Stomach smooth muscle (tissue), 2 donors: ENCODE data around the gene CLCF1.
"Not testable (repeated sequence)": the region's sequence is repeated elsewhere in the genome, so short reads cannot be mapped to it uniquely, and the experiment has no call there.

Experiments used
- H3K27ac ChIP-seq: one replicate; pipeline ENCODE4 v1.7.0; 2013; ENCODE audit warnings: mild to moderate bottlenecking, low read length, inconsistent platforms
- H3K27me3 ChIP-seq, 2 donors: one replicate each; pipeline ENCODE4 v1.7.0; 2013; ENCODE audit warnings: low read length in 2 of 2; ENCODE audit not compliant: insufficient read depth in 2 of 2, control insufficient read depth in 1 of 2
- H3K36me3 ChIP-seq, 2 donors: one replicate each; pipeline ENCODE4 v1.7.0; 2013; ENCODE audit warnings: low read length in 2 of 2; ENCODE audit not compliant: control insufficient read depth in 2 of 2, insufficient read depth in 2 of 2
- H3K4me1 ChIP-seq: one replicate; pipeline ENCODE4 v1.7.0; 2013; ENCODE audit warnings: low read length; ENCODE audit not compliant: control insufficient read depth, insufficient read depth
- H3K4me3 ChIP-seq, 2 donors: one replicate each; pipeline ENCODE4 v1.7.0; 2013; ENCODE audit warnings: low read length in 2 of 2
- H3K9ac ChIP-seq, 2 donors: one replicate each; pipeline ENCODE4 v1.7.0; 2013; ENCODE audit warnings: low read length in 2 of 2, mild to moderate bottlenecking in 1 of 2
- H3K9me3 ChIP-seq, 2 donors: one replicate each; pipeline ENCODE4 v1.7.0; 2013; ENCODE audit warnings: low read length in 2 of 2; ENCODE audit not compliant: control insufficient read depth in 2 of 2
- donor health status: healthy.
- donor health status: Pancreatic carcinoma.

CLCF1 gene

GRCh38 chr11:67344264-67344663 lies 29.1 kb downstream of the CLCF1 start:
- no peak overlapping the region for H3K9ac ChIP-seq
- no peaks in the 10 kb centered on the region for H3K4me1 ChIP-seq
- H3K4me3 ChIP-seq = no peak overlapping the region
- no peak overlapping the region for H3K27ac ChIP-seq
- H3K9me3 ChIP-seq = no peaks in the 10 kb centered on the region
- H3K36me3 ChIP-seq = peaks cover 2 to 3% of the 10 kb centered on the region in 2 donors
- H3K27me3 ChIP-seq = no peaks in the 10 kb centered on the region

- Histone ChIP-seq H3K27me3 (no peaks in the 10 kb centered on the region), H3K4me1 (no peaks in the 10 kb centered on the region), H3K36me3 (peaks cover 3 to 5% of the 10 kb centered on the region in 2 donors), H3K9ac (no peak overlapping the region), H3K9me3 (no peaks in the 10 kb centered on the region), H3K27ac (no peak overlapping the region), H3K4me3 (no peak overlapping the region)
Observed at GRCh38 chr11:67337257-67337656, 36.1 kb downstream of the CLCF1 start.

GRCh38 chr11:67332081-67332691 lies 41.2 kb downstream of the CLCF1 start:
- Histone ChIP-seq H3K27me3 (no peaks in the 10 kb centered on the region), H3K4me3 (no peak overlapping the region), H3K36me3 (peaks cover 3 to 8% of the 10 kb centered on the region in 2 donors), H3K27ac (no peak overlapping the region), H3K9ac (no peak overlapping the region), H3K9me3 (no peaks in the 10 kb centered on the region), H3K4me1 (no peaks in the 10 kb centered on the region)

GRCh38 chr11:67323526-67323925 lies 49.9 kb downstream of the CLCF1 start:
- no peak overlapping the region for H3K9ac ChIP-seq
- no peaks in the 10 kb centered on the region for H3K27me3 ChIP-seq
- H3K4me3 ChIP-seq = no peak overlapping the region

GRCh38 chr11:67322049-67322448 lies 51.3 kb downstream of the CLCF1 start:
- H3K4me1 ChIP-seq = peaks cover 19% of the 10 kb centered on the region
- no peak overlapping the region for H3K27ac ChIP-seq

More at GRCh38 chr11:67323526-67323925, 49.9 kb downstream of the CLCF1 start:
- Histone ChIP-seq H3K36me3 (peaks cover 6 to 7% of the 10 kb centered on the region in 2 donors), H3K9me3 (no peaks in the 10 kb centered on the region), H3K4me1 (peaks cover 13% of the 10 kb centered on the region), H3K27ac (no peak overlapping the region)

GRCh38 chr11:67321313-67321871 lies 52.0 kb downstream of the CLCF1 start:
- Histone ChIP-seq H3K4me1 (peaks cover 19% of the 10 kb centered on the region), H3K9me3 (no peaks in the 10 kb centered on the region), H3K9ac (no peak overlapping the region)

More at GRCh38 chr11:67322049-67322448, 51.3 kb downstream of the CLCF1 start:
- Histone ChIP-seq H3K9ac (no peak overlapping the region), H3K9me3 (no peaks in the 10 kb centered on the region), H3K36me3 (peaks cover 6 to 7% of the 10 kb centered on the region in 2 donors), H3K27me3 (no peaks in the 10 kb centered on the region), H3K4me3 (no peak overlapping the region)

GRCh38 chr11:67320691-67321090 lies 52.7 kb downstream of the CLCF1 start:
- H3K4me1 ChIP-seq = peaks cover 19% of the 10 kb centered on the region
- no peak overlapping the region for H3K4me3 ChIP-seq
- no peak overlapping the region for H3K9ac ChIP-seq
- H3K27me3 ChIP-seq = no peaks in the 10 kb centered on the region
- H3K9me3 ChIP-seq = no peaks in the 10 kb centered on the region
- H3K36me3 ChIP-seq = peaks cover 6 to 7% of the 10 kb centered on the region in 2 donors
- H3K27ac ChIP-seq = no peak overlapping the region

More at GRCh38 chr11:67321313-67321871, 52.0 kb downstream of the CLCF1 start:
- no peaks in the 10 kb centered on the region for H3K27me3 ChIP-seq
- peaks cover 6 to 7% of the 10 kb centered on the region in 2 donors for H3K36me3 ChIP-seq
- H3K27ac ChIP-seq = no peak overlapping the region
- no peak overlapping the region for H3K4me3 ChIP-seq

GRCh38 chr11:67320011-67320410 lies 53.4 kb downstream of the CLCF1 start:
- Histone ChIP-seq H3K4me3 (no peak overlapping the region), H3K9ac (no peak overlapping the region)

GRCh38 chr11:67318876-67319275 lies 54.5 kb downstream of the CLCF1 start:
- H3K27me3 ChIP-seq, H3K27ac ChIP-seq, H3K36me3 ChIP-seq, H3K9ac ChIP-seq, H3K9me3 ChIP-seq: not testable (repeated sequence)
- H3K4me1 ChIP-seq = peaks cover 19% of the 10 kb centered on the region
- H3K4me3 ChIP-seq = peak overlapping the region; percentile 90 to 92

More at GRCh38 chr11:67320011-67320410, 53.4 kb downstream of the CLCF1 start:
- Histone ChIP-seq H3K27ac (no peak overlapping the region), H3K36me3 (peaks cover 6 to 7% of the 10 kb centered on the region in 2 donors), H3K27me3 (no peaks in the 10 kb centered on the region), H3K4me1 (peaks cover 19% of the 10 kb centered on the region), H3K9me3 (no peaks in the 10 kb centered on the region)

- H3K4me3 ChIP-seq = peak overlapping the region; percentile 90 to 92
- peaks cover 19% of the 10 kb centered on the region for H3K4me1 ChIP-seq
- H3K9me3 ChIP-seq = no peaks in the 10 kb centered on the region
- peak overlapping the region; percentile 68 to 74 for H3K9ac ChIP-seq
- H3K36me3 ChIP-seq = peaks cover 5 to 7% of the 10 kb centered on the region in 2 donors
- H3K27ac ChIP-seq = no peak overlapping the region
- H3K27me3 ChIP-seq = no peaks in the 10 kb centered on the region
Observed at GRCh38 chr11:67317888-67318555, 55.4 kb downstream of the CLCF1 start.
